GM06990 (cell line): Measurements from ENCODE around the gene HLA-DQA1.
"Not testable (repeated sequence)": the region's sequence is repeated elsewhere in the genome, so short reads cannot be mapped to it uniquely, and the experiment has no call there.

Source experiments
- DNase-seq: peaks from one replicate; pipeline ENCODE4 v3.0.0-alpha.2; 2011; ENCODE audit not compliant: insufficient read length; ENCODE audit errors: extremely low read depth
- H3K27me3 ChIP-seq: replicated peaks from 2 replicates; pipeline ENCODE4 v1.6.0; 2011; ENCODE audit warnings: low read length; ENCODE audit not compliant: control insufficient read depth, insufficient read depth
- H3K36me3 ChIP-seq: 2 replicates; pipeline ENCODE4 v1.5.1; 2011; ENCODE audit warnings: low read length; ENCODE audit not compliant: control insufficient read depth, insufficient read depth
- H3K4me3 ChIP-seq: replicated peaks from 2 replicates; pipeline ENCODE4 v1.5.1; 2011; ENCODE audit warnings: low read depth, mild to moderate bottlenecking, control low read depth, low read length
- TF ChIP-seq, protein P1 (sequence below): IDR thresholded peaks from 2 replicates; pipeline ENCODE4 v1.5.1; 2011; ENCODE audit warnings: low read length, control low read depth, mild to moderate bottlenecking, inconsistent platforms; ENCODE audit not compliant: insufficient read depth, poor library complexity, severe bottlenecking

Gene HLA-DQA1

DNA sequence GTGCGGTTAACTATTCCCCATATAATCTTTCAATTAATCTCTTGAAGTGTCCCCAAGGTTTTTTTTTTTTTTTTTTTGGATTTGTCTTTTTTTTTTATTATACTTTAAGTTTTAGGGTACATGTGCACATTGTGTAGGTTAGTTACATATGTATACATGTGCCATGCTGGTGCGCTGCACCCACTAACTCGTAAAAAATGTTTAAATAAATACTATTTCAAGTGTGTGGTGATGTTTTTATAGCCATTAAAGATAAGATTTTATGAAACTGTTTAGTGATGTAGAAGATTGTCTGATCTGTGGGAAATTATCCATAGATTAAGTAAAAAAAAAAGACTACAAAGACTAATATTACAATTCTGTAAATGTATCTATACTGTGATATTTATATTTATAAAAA, 12.6 kb upstream of the HLA-DQA1 start:
- TF ChIP-seq, protein P1, sequence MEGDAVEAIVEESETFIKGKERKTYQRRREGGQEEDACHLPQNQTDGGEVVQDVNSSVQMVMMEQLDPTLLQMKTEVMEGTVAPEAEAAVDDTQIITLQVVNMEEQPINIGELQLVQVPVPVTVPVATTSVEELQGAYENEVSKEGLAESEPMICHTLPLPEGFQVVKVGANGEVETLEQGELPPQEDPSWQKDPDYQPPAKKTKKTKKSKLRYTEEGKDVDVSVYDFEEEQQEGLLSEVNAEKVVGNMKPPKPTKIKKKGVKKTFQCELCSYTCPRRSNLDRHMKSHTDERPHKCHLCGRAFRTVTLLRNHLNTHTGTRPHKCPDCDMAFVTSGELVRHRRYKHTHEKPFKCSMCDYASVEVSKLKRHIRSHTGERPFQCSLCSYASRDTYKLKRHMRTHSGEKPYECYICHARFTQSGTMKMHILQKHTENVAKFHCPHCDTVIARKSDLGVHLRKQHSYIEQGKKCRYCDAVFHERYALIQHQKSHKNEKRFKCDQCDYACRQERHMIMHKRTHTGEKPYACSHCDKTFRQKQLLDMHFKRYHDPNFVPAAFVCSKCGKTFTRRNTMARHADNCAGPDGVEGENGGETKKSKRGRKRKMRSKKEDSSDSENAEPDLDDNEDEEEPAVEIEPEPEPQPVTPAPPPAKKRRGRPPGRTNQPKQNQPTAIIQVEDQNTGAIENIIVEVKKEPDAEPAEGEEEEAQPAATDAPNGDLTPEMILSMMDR, result no peak
- Histone ChIP-seq H3K27me3 (no peaks in the 10 kb centered on the region), H3K4me3 (no peak overlapping the region), H3K36me3 (no peaks in the 10 kb centered on the region)
- no peak for DNase-seq

DNA sequence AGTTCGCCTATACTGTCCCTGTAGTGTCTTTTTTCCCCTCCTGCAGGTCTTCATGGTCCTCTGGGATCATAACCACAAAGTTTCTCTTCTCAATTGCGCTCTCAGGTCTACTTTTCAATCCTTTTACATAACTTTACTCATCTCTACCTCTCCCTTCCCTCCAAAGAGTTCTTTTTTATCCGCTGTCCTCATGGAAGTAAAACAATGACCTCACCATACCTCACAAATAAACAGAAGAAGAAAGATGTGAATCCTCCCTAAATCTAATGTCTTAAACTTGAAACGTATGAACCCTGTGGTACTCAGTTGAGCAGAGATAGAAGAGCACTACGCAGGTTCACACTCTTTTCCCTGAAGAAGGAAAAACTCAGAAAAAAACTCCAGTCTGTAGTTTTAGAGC, 12.1 kb upstream of the HLA-DQA1 start:
- TF ChIP-seq, protein P1, result no peak
- no peak for DNase-seq
- Histone ChIP-seq H3K36me3 (no peaks in the 10 kb centered on the region), H3K4me3 (no peak overlapping the region), H3K27me3 (no peaks in the 10 kb centered on the region)

DNA sequence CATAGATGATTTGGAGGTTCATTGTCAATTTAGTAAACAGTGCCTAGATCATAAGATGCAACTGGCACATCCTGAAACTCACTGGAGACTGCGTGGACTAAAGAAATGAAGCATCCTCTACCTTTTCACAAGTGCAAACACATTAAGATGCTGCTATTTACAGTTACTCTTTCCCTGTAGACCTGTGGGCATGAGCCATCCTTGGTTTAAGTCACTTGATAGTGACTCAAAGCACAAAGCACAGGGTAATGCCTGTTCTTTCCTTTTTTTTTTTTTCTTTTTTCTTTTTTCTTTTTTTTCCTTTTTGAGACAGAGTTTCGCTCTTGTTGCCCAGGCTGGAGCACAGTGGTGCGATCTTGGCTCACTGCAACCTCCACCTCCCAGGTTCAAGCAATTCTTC, 10.0 kb upstream of the HLA-DQA1 start:
- DNase-seq, result no peak
- no peaks in the 10 kb centered on the region for H3K36me3 ChIP-seq
- no peak overlapping the region; the same call in 1 of the 2 replicates for H3K4me3 ChIP-seq
- H3K27me3 ChIP-seq, result no peaks in the 10 kb centered on the region
- TF ChIP-seq, protein P1, result no peak

DNA sequence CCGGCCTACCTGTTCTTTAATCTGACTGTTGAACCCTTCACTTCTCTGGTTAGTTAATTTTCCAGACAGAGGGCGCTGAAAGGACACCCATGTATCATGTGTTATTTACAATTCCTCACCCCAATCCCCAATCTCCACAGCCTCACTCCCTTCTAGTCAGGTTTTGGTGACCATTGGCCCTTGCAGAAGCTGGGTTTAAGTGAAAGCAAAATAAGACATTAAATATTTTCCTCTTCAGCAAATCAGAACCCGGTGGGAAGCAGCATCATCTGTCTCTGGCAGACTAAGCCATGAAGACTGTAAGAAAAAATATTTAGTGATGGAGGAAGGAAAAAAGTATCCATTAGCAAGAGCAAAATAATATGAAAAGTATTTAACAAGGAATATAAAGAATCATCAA, 9.4 kb upstream of the HLA-DQA1 start:
- TF ChIP-seq, protein P1, result no peak
- Histone ChIP-seq H3K36me3 (no peaks in the 10 kb centered on the region), H3K27me3 (no peaks in the 10 kb centered on the region), H3K4me3 (peak overlapping the region; percentile 46)
- peak; percentile 73 for DNase-seq

DNA sequence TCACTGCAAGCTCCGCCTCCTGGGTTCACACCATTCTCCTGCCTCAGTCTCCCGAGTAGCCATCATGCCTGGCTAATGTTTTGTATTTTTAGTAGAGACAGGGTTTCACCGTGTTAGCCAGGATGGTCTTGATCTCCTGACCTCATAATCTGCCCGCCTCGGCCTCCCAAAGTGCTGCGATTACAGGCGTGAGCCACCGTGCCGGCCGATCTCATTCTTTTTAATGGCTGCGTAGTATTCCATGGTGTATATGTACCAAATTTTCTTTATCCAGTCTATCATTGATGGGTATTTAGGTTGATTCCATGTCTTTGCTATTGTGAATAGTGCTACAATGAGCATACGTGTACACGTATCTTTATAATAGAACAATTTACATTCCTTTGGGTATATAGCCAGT, 7.4 kb upstream of the HLA-DQA1 start:
- H3K4me3 ChIP-seq, H3K27me3 ChIP-seq, H3K36me3 ChIP-seq, DNase-seq: not testable (repeated sequence)

DNA sequence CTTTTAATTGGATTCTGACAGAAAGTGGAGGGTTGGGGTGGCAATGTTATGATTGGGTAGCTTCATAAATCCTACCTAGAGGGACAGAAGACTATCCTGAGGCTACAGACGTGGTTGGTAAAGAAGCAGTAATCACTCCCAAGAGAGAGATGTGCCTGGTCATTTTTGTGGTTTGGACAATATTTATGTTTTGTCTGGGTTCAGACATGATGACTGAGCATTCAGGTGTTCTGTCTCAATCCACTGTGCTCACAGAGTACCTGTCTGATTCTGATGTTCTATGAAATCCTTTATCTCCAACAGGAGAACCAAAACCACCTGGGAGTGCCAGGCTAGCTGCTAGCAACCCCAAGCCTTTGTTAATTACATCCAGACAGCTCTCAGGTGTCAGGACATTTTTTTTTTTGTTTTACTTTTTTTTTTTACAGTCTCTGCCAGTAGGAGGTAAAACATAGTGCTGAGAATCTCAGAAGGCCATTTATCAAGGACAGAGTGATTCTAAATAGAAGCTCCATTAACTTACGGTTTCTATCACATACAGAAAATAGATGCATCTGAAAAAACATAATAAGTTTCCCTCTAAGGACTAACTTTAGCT, 1.6 kb upstream of the HLA-DQA1 start:
- TF ChIP-seq, protein P1, result no peak
- Histone ChIP-seq H3K36me3 (no peaks in the 10 kb centered on the region; the same call in 1 of the 2 replicates), H3K27me3 (no peaks in the 10 kb centered on the region), H3K4me3 (peak overlapping the region; percentile 1)
- DNase-seq, result no peak
